Body of pancreas (tissue), 4 donors: ENCODE measurements around the gene ZBTB1.

Source experiments
- CTCF ChIP-seq, 7 experiments: fragments of 450-650 bp in 4 of 7; fragments of 200-600 bp in 3 of 7; sonication (generic) in 3 of 7; IDR thresholded peaks; one replicate each; pipeline ENCODE4 v1.5.1; 2016 to 2019; ENCODE audit warnings: antibody characterized with exemption in 7 of 7
- POLR2A ChIP-seq, 3 donors: fragments of 450-650 bp; IDR thresholded peaks; one replicate each; pipeline ENCODE4 v1.6.1; 2016; ENCODE audit warnings: antibody characterized with exemption in 3 of 3, mild to moderate bottlenecking in 2 of 3

GRCh38 chr14:64465191-64465822 lies 39.3 kb upstream of the ZBTB1 start, which contains the start of gene AKAP5:
- TF ChIP-seq CTCF (IDR thresholded peaks at IDR 0.05) (no peak), POLR2A (IDR thresholded peaks at IDR 0.05) (no peak)
